ENCODE results near the gene DDAH1. TPM values are rescaled to one million over a fixed set of nuclear protein-coding genes. Genes with fewer than 3 reads are reported as not detected.

The DDAH1 gene
- total and polyA plus RNA-seq, 12 donors: 2.4 to 84.5 (median 58.4) TPM

- TF ChIP-seq CTCF (IDR thresholded peaks at IDR 0.05) (no peak), POLR2A (IDR thresholded peaks at IDR 0.05) (no peak)
- Histone ChIP-seq H3K4me1 (replicated peaks in 1 of 2) (no peaks in the 10 kb centered on the region), H3K27me3 (no peaks in the 10 kb centered on the region), H3K27ac (no peak overlapping the region), H3K4me3 (no peak overlapping the region), H3K9me3 (replicated peaks in 1 of 3) (no peaks in the 10 kb centered on the region), H3K36me3 (replicated peaks in 1 of 2) (no peaks in the 10 kb centered on the region)
- 77 to 81% (median 79%) methylated on average over 1 of the region's 1 CpG for WGBS, 4 donors
- DNase-seq: no peak
- intact Hi-C loops (cut with DNase I): no loop called here
Observed at GRCh38 chr1:85413169-85413568, 51.8 kb downstream of the DDAH1 start.

- no peak for DNase-seq
- peaks cover under 1 to 11% of the 10 kb centered on the region in 2 donors for H3K4me1 ChIP-seq (replicated peaks in 1 of 2)
- H3K9me3 ChIP-seq (replicated peaks in 1 of 3): no peaks in the 10 kb centered on the region
- WGBS, 4 donors: 88 to 92% (median 91%) methylated on average over 5 of the region's 5 CpGs
- no peaks in the 10 kb centered on the region for H3K36me3 ChIP-seq (replicated peaks in 1 of 2)
- no peak overlapping the region for H3K27ac ChIP-seq
- no peak overlapping the region for H3K4me3 ChIP-seq
- TF ChIP-seq CTCF (IDR thresholded peaks at IDR 0.05) (no peak), POLR2A (IDR thresholded peaks at IDR 0.05) (no peak)
- intact Hi-C loops (cut with DNase I): no loop called here
- no peaks in the 10 kb centered on the region for H3K27me3 ChIP-seq
Observed at GRCh38 chr1:85411567-85412305, 53.2 kb downstream of the DDAH1 start.

- H3K27ac ChIP-seq: no peak overlapping the region
- H3K4me3 ChIP-seq: no peak overlapping the region
- 86 to 95% (median 93%) methylated on average over 3 of the region's 3 CpGs for WGBS, 4 donors
- no peaks in the 10 kb centered on the region for H3K27me3 ChIP-seq
- no peak for DNase-seq
- intact Hi-C loops (cut with DNase I): loop anchor here in 1 of 2 donors (5.0 kb wide), 1 partner anchor 53 kb away; no protein-coding TSS in a partner anchor
- TF ChIP-seq POLR2A (IDR thresholded peaks at IDR 0.05) (no peak), CTCF (IDR thresholded peaks at IDR 0.05) (no peak)
- no peaks in the 10 kb centered on the region for H3K9me3 ChIP-seq (replicated peaks in 1 of 3)
- H3K4me1 ChIP-seq (replicated peaks in 1 of 2): peaks cover 8 to 17% of the 10 kb centered on the region in 2 donors
- no peaks in the 10 kb centered on the region for H3K36me3 ChIP-seq (replicated peaks in 1 of 2)
Observed at GRCh38 chr1:85409516-85409915, 55.4 kb downstream of the DDAH1 start.

GRCh38 chr1:85407746-85408377, 57.1 kb downstream of the DDAH1 start:
- intact Hi-C loops (cut with DNase I): loop anchor here in 1 of 2 donors (5.0 kb wide), 1 partner anchor 54 kb away; no protein-coding TSS in a partner anchor
- 85 to 92% (median 88%) methylated on average over 5 of the region's 5 CpGs for WGBS, 4 donors

More at GRCh38 chr1:85407746-85408377, 57.1 kb downstream of the DDAH1 start:
- no peaks in the 10 kb centered on the region for H3K36me3 ChIP-seq (replicated peaks in 1 of 2)
- H3K4me1 ChIP-seq (replicated peaks in 1 of 2): peaks cover 8 to 17% of the 10 kb centered on the region in 2 donors
- TF ChIP-seq CTCF (IDR thresholded peaks at IDR 0.05): no peak
- TF ChIP-seq POLR2A (IDR thresholded peaks at IDR 0.05): no peak
- peak overlapping the region in 3 of 5 donors; percentile 17 to 61 (median 60) for H3K27ac ChIP-seq
- no peak overlapping the region for H3K4me3 ChIP-seq
- no peak for DNase-seq
- no peaks in the 10 kb centered on the region for H3K27me3 ChIP-seq
- no peaks in the 10 kb centered on the region for H3K9me3 ChIP-seq (replicated peaks in 1 of 3)
